Measurements from ENCODE around the gene PTDSS2.

Gene PTDSS2

GRCh38 chr11:445765-446588, 4.1 kb upstream of the PTDSS2 start:
- no peak for DNase-seq (ENCODE audit: low read depth in 1 of 2, low spot score in 1 of 2)

DNA sequence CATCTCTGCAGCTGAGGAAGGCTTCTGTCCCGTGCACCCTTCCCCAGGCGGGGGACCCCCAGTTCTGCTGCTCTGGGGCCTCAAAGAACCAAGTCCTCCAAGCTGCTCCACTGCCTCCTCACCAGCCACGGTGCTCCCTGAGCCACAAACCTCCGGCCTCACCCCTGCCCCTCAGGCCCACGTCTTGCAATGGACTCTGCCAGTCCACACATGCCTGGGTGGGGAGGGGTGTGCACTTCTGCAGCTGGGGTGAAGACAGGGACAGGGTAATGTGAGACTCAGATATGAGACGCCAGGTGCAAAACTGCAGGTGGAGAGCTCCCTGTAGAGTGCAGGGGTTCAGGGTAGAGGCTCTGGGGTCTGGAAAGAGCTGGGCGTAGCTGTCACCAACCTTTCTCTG, 3.2 kb upstream of the PTDSS2 start:
- no peak for DNase-seq (ENCODE audit: low read depth in 1 of 2, low spot score in 1 of 2)

- peak; percentile 89 to 97 for DNase-seq (ENCODE audit: low read depth in 1 of 2, low spot score in 1 of 2)
These were observed 2.0 kb upstream of the PTDSS2 start for GRCh38 chr11:447923-448731.

DNA sequence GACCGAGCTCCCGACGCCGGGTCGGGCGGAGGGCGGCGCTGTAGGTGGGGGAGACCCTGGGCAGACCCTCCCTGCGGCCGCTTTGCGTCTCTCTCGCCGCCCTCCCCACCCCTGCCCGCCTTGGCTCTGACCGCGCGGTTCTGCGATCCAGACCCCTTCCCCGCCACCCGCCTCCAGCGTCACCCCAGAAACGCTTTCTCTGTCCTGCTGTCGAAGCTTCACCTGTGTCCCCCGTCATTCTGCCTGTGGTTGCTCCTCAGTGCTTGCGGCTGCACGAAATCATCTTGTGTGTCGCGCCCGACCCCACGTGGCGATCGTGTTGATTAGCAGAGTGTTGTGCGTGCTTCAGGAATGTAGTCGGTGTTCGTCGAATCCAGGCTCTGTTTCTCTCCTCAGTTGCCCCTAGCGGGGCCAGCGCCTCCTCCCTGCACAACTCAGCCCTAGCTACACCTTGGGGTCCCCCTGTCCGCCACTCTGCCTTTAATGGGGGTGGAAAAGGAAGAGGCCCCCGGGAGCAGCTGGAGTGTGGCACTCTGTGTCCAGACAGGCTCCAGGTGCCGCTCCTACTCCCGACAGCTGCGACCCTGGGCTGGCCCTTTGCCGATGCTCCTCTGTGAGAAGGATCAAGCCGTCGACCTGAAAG, 851 bp downstream of the PTDSS2 start:
- peak; percentile 62 to 67 for DNase-seq (ENCODE audit: low read depth in 1 of 2, low spot score in 1 of 2)

DNA sequence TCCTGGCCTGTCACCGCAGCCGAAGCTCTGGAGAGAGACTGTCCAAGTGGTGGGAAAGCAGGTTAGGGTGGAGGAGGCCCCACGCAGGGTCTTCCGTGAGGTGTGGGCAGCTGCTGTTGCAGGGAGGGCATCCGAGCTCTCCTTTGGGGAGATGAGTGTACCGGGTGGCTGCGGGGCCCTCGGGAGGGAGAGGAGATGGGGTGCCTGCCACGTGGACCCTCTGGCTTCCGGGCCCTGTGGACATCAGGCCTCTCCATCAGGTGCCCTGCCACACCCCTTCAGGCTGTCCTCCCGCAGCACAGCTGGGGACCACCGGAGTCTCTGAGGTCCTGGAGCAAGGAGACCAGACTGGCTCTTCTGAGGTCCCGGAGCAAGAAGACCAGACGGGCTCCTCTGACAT, 1.7 kb downstream of the PTDSS2 start:
- DNase-seq (ENCODE audit: low read depth in 1 of 2, low spot score in 1 of 2): no peak

- DNase-seq (ENCODE audit: low read depth in 1 of 2, low spot score in 1 of 2): no peak
These were observed 2.2 kb downstream of the PTDSS2 start for GRCh38 chr11:452203-452744.

DNA sequence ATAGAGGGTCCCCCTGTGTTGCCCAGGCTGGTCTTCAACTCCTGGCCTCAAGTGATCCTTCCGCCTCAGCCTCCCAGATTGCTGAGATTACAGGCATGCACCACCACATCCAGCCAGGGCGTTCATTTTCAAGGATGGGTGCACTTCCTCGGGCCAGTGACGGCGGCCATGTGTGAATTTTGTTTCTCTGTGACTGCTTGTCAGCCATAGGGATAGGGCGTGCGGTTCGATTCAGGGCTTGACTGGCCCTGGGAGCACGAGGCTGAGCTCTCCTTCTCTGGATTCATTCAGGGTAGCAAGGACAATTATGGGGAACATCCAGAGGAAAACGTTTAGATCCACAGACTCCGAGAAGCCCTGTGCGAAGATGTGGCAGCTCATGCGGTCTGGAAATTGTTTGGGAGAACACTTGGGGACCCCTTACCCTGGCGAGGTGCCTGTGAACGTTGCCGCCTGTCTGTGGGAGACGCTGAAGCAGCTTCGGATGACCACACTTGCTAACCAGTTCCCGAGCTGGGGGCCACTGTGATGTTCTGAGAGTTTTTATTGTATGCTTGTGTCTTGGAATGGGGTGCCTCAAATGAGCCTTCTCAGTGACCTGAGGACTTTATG, 2.9 kb downstream of the PTDSS2 start:
- no peak for DNase-seq (ENCODE audit: low read depth in 1 of 2, low spot score in 1 of 2)

DNA sequence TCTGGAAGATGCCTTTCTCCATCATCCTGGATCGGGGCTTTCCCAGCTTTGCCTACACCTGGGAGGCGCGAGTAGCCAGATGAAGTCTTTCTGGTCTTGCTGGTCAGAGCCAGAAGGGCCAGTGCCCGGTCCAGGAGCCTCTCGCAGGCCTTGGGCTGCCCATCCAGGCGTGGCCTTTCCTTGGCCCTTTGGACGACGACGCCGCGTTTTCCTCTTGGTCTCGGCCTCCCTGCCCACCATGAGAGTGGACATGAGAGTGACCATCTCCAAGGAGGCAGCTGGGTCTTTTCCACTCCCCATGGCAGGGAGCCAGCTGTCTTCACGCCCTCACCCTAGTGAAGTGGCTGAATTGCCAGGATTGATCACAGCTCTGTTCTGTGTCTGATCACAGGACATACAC, 3.5 kb downstream of the PTDSS2 start:
- no peak for DNase-seq (ENCODE audit: low read depth in 1 of 2, low spot score in 1 of 2)

DNA sequence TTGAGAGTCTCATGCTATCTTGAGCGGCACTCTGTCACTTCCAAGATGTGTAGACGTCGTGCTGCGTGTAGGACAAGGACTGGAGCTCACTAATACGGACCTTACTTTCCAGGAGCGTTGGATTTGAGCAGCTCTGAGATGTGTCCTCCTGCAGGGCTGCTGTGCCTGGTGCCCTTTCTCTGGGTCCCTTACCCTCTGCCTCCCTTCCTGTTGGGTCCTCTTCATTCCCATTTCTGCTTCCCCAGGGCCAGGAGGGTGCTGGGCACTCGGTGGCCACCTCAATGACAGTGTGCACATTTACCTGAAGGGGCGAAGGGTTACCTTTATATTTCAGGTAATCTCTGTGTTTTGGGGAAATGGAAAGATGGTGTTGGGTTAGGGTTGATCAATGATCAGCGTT, 4.0 kb downstream of the PTDSS2 start:
- DNase-seq (ENCODE audit: low read depth in 1 of 2, low spot score in 1 of 2): no peak

DNA sequence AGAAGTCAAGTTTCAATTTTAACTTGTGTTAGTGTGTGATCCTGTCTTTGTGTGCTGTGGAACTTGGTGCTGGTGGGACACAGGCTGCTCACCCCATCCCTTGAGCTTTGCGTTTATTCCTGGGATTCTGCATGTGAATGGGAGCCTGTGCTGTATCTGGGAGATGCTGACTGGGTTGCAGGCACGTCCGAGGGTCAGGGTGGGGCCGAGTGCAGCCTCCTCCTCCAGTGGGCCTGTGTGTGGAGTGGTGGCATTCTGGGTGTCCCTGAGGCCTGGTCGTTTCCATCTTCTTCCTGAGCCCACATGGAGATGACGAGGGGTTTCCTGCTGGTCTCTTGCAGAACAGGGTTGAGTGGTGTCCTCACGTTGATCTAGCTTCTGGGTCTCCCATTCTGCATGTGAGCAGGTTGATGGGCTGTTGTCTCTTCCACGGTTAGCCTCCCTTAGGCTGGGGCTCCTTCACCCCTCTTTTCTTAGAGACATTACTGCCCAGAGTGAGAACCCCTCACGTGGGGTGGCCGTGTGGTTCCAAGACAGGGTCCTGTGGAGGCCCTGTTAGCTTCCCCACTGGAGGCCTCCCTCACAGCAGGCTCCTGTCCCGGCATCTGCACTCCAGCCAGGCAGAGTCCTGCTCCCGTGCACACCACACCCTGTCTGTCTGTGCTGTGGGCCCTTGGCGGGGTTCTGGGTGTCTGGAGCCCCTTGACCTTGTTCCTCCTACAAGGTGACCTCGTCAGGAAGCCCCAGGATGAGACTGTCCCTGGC, 4.9 kb downstream of the PTDSS2 start:
- DNase-seq (ENCODE audit: low read depth in 1 of 2, low spot score in 1 of 2): no peak

- DNase-seq (ENCODE audit: low read depth in 1 of 2, low spot score in 1 of 2): no peak
These were observed 5.6 kb downstream of the PTDSS2 start for GRCh38 chr11:455566-456147.

- no peak for DNase-seq (ENCODE audit: low read depth in 1 of 2, low spot score in 1 of 2)
These were observed 6.5 kb downstream of the PTDSS2 start for GRCh38 chr11:456533-456932.

GRCh38 chr11:457111-457760, 7.2 kb downstream of the PTDSS2 start:
- no peak for DNase-seq (ENCODE audit: low read depth in 1 of 2, low spot score in 1 of 2)

DNA sequence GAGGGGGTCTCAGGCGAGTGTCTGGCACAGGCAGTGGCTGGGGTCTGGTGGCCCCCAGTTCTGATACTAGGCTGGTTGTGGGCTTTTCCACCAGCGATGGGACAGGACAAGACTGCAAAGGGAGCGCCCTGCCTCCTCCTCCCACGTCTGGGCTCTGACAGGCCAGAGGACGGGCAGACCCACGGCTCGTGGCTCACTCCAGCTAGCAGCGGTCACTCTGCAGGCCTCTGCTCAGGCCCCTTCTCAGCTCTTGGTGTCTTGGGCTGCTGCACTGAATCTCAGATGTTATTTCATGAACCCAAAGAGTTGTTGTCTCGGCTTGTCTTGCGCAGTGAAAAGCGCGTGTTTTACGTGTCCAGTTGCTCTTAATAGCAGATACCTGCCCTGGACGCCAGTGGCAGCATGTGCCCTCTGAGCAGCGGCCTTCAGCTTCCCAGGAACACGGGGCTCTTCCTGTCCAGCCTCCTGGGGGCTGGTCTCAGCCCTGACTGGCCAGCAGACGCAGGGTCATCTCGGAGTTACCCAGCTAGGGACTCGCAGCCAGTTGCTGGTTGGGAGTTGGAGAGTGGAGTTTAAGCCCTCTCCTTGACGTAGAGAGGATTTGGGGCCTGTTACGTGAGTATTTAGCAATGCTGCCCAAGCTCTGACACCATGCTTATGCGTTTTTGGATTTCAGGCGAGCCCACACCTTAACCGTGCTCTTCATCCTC, 9.6 kb downstream of the PTDSS2 start:
- DNase-seq (ENCODE audit: low read depth in 1 of 2, low spot score in 1 of 2): no peak

DNA sequence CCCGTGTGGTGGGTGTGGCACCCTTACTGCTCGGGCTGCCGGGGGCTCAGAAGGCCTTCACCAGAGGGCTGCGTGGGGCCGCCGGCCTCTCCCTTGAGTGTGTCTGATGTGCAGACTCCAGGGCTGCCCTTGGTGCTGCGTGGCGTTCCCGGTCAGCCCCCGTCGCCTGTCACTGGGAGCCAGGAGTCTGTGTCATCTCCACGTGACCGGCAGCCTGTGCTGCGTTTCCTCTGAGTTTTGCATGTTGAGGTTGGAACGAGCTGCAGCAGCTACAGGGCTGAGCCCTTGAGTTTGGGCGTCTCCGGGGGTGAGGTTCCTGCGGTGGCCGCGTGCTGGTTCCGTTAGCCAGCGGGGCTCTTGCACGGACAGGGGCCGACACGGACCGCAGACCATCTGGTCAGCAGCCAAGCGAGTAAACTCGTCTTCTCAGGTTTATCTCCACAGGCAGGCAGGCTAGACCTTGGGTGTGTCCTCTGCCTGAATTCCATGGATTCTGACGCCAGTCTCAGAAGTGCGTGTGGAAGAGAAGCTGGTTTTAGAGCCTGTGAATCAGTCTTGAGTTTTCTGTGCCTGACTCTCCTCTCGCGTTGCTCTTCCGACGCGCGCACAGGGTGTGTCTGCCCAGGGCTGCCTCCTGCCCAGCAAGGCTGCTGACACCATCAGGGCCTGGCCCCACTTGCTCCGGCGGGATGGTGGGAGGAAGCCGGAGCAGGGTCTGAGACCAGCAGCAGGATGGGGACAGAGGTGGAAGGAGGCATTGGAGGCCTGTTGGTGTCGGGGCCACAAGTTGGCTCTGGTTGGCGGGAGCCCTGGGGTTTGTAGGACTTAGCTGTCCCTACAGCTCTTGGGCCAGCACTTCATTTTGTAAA, 10.5 kb downstream of the PTDSS2 start:
- DNase-seq (ENCODE audit: low read depth in 1 of 2, low spot score in 1 of 2): no peak

- no peak for DNase-seq (ENCODE audit: low read depth in 1 of 2, low spot score in 1 of 2)
These were observed 11.5 kb downstream of the PTDSS2 start for GRCh38 chr11:461626-462025.

GRCh38 chr11:462107-462890, 12.2 kb downstream of the PTDSS2 start:
- no peak for DNase-seq (ENCODE audit: low read depth in 1 of 2, low spot score in 1 of 2)
